Smooth muscle cell of trachea (primary cell): Measurements from ENCODE around the gene SQSTM1. TPM values are rescaled to one million over a fixed set of nuclear protein-coding genes. Genes with fewer than 3 reads are reported as not detected.

Source experiments
- total RNA-seq: library from RNA; depleted of rRNA; stranded (reverse); fragments of >200 nt; gene quantifications from 2 replicates; pipeline ENCODE4 v1.2.1, GENCODE V29; 2014

SQSTM1 gene
- total RNA-seq, result 1,147 and 2,519 TPM in 2 replicates

DNA sequence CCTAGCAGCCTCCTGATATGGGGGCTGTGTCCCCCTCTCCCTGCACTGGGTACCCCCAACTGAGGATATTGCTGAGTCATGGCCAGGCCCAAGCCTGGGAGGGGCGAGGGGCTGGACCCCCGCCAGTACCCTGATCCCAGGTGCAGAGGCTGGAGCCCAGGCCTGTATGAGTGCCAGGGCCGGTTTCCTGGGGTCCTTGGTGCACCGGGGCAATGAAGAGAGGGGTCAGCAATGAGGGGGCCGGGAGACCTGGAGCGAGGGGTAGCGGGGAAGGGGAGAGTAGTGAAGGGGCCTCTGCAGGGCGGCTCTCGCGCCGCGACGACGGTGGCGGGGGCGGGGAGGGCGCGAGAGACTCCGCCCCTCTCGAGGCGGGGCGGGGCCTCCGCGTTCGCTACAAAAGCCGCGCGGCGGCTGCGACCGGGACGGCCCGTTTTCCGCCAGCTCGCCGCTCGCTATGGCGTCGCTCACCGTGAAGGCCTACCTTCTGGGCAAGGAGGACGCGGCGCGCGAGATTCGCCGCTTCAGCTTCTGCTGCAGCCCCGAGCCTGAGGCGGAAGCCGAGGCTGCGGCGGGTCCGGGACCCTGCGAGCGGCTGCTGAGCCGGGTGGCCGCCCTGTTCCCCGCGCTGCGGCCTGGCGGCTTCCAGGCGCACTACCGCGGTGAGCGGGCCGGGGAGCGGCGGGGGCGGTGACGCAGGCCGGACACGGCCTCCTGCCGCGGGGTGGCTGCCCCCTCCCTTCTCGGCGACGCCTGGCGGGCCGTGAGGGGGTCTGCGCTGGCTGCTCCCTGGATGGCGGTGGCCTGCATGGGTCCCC is at the start of gene SQSTM1:
SQSTM1 (plus strand) TSS at position 423 of the 815 bp plus-strand sequence; CDS start at position 455, 32 bp downstream.

DNA sequence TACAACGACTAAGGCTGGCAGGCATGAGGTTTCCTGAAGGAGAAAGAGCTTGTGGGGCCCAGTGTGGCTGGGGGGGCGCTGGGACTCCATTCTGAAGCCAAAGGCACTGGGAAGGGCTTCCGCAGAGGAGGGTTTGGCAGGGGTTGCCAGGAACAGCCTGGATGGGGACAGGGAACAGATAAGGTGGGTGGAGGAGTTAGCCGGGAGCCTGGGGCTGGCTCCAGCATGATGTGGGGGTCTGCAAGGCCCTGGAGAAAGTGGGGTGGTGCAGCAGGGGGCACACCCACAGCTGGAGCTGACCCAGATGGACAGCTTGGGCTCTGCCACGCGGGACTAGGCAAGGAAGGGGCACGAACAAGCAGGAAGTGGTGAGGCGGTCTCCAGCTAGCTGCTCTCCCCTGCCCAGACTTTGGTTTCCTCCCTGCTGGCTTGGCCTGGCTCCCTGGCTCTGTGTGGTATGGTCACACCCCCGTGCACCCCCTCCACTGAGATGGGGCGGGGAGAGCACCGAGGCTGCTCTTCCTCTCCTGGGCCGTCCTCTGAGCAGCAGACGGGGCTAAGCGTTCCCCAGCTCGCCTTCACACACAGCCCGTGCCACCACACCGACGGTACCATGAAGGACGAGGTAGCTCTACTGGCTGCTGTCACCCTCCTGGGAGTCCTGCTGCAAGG is 27.1 kb upstream of the SQSTM1 start, which contains the start of gene LTC4S:
LTC4S (plus strand) TSS at position 519 of the 672 bp plus-strand sequence; CDS start at position 614, 95 bp downstream.

DNA sequence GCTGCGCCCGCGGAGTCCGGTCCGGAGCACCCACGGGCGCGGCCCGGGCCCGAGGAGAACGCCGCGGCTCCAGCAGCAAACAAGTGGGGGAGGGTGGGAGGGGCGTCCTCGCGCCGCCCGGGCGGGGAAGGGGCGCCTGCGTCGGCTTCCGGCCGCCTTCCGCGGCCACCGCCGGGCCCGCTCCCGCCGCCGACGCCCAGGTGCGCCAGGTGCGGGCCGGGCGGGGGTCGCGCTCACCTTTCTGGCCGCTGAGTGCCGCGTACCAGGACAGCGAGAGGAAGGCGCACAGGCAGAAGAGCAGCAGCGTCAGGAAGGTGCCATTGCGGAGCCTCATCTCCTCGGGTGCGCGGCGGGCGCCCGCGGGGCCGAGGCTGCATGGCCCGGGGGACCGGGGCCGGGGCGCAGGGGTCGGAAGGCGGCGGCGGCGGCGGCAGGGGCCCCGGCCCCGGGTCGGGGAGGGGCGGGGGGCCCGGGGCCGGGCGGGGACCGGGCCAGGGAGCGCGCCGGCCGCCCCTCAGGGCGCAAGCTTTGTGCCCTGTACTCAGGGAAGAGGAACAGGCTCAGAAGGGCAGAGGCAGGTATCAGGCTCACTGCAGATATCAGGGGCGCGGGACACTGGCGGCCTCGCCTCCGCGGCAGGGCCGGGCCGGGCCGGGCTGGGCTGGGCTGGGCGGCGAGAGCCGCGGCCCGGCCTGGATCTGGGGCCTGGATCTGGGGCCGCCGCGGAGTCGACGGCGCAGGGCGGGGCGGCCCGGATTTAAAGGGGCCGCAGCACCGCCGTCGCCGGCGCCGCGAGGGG is 14.3 kb upstream of the SQSTM1 start, which contains the start of gene MGAT4B:
MGAT4B (minus strand) TSS at position 617 of the 799 bp plus-strand sequence; CDS start at position 334, 283 bp downstream.

DNA sequence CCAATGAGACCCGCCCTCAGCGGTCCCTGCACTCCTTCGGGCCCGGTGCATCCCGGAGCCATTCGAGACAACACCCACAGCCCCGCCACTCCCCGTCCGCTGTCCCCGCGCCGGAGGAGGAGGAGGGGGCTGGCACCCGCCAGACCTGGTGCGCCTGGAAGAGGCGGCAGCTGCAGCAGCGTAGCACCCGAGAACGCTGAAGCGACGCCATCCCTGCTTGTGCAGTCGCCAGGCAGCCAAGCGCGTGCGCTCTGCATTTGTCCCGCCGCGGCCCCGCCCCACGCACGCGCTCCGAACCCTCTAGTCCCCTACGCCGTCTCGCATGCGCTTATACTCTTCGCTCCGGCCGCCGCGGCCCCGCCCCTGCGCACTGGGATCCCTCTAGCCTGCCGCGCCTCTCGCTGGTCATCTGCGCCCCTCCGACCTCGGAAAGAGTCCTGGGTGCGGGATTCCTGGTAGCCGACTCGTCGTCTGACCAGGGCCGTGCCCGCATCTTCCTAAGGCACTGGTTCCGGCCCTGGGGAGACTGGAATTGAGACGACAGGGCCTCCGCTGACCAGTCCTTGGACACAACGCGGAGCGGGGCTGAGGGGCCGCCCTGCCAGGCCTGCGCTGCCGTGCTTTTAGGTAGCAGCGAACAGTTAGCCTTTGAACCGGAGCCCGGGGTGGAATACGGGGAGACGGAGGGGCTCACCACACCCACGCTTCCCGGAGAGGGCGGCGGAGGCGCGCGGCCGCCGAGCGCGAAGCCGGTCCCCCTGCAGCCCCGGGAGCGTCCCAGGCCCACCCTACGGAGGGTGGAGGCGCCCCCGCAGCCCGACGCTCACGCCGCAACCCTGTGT is 38.1 kb downstream of the SQSTM1 start, which contains the start of gene MRNIP:
MRNIP (minus strand) TSS at position 232 of the 842 bp plus-strand sequence; CDS start at position 211, 21 bp downstream.

Other genes starting within 250 kb of the SQSTM1 start
- gene HNRNPH1, start 197.2 kb upstream of the SQSTM1 start, total RNA-seq, result 371 and 686 TPM in 2 replicates
- gene CBY3, start 139.9 kb upstream of the SQSTM1 start, total RNA-seq, result not detected in 2 replicates
- gene CANX, start 121.9 kb upstream of the SQSTM1 start, total RNA-seq, result 606 and 677 TPM in 2 replicates
- 7.0 and 8.6 TPM in 2 replicates for gene MAML1, start 88.1 kb upstream of the SQSTM1 start, total RNA-seq
- 1.3 TPM in 1 of 2 replicates, not detected in the other for gene LTC4S, start 26.9 kb upstream of the SQSTM1 start, total RNA-seq
- gene MGAT4B, start 14.0 kb upstream of the SQSTM1 start, total RNA-seq, result 180 and 230 TPM in 2 replicates
- gene MRNIP, start 37.9 kb downstream of the SQSTM1 start, total RNA-seq, result 21.2 and 23.0 TPM in 2 replicates
- 56.4 and 93.0 TPM in 2 replicates for gene TBC1D9B, start 87.0 kb downstream of the SQSTM1 start, total RNA-seq